Stimulated activated CD8-positive, alpha-beta memory T cell treated with anti-CD3 and anti-CD28 coated beads, Interleukin-4, amount 100 ng/mL, for 48 hours (primary cell): ENCODE measurements around the gene PTTG1IP2.

Source experiments
- DNase-seq: peaks from one replicate; pipeline ENCODE4 v3.0.0-alpha.2; 2020

The PTTG1IP2 gene

DNA sequence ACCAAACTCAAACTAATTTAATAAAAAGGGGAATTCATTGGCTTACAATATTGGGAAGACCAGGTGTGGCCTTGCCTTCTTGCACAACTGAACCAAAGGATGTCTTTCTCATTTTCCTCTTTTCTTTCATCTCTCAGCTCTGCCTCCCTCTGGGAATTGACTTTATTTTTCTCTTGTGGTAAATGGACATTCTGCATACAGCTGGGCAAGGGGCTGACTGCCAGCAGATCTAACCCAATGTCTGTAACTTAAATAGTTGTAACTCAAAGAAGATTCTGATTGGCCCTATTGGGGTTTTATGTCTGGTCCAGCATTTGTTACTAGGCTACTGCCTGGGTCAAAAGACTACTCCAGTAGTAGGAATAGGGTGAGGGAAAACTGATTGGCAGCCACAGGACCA is 15.3 kb downstream of the PTTG1IP2 start:
- DNase-seq = no peak

- DNase-seq = no peak
Observed at GRCh38 chr7:90485734-90486316, 16.4 kb downstream of the PTTG1IP2 start.

DNA sequence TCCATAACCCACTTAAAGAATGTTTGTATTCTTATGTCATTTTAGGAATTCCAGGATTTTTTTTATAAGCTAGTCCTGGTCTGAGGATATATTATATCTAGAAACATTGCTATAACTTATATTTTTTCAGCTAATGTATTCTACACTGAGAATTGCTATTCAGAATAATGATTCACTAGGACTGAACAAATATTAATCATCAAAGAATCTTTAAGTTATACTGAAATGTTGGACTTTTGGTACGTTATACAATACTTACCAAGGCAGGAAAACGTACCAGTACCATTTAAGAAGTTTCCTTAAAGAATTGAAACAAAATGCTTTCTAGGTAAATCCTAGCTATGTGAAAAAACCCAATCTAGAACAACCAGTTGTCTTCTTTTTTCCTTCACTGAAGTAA is 18.4 kb downstream of the PTTG1IP2 start:
- no peak for DNase-seq

- no peak for DNase-seq
Observed at GRCh38 chr7:90488220-90488619, 18.8 kb downstream of the PTTG1IP2 start.

- no peak for DNase-seq
Observed at GRCh38 chr7:90492250-90492649, 22.8 kb downstream of the PTTG1IP2 start.

- DNase-seq = no peak
Observed at GRCh38 chr7:90495241-90495640, 25.8 kb downstream of the PTTG1IP2 start.

GRCh38 chr7:90502539-90502938 is 33.1 kb downstream of the PTTG1IP2 start:
- DNase-seq = no peak

DNA sequence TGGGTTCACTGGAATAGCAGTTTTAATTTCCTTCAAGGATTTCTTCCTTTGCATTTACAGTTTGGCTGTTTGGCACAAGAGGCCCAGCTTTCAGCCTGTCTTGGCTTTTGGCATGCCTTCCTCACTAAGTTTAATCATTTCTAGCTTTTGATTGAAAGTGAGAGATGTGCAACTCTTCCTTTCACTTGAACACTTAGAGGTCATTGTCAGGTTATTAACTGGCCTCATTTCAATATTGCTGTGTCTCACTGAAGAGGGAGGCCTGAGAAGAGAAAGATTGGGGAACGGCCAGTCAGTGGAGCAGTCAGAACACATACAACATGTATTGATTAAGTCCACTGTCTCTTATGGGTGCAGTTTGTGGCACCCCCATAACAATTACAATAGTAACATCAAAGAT is 33.9 kb downstream of the PTTG1IP2 start:
- no peak for DNase-seq

- no peak for DNase-seq
Observed at GRCh38 chr7:90507692-90508091, 38.3 kb downstream of the PTTG1IP2 start.

DNA sequence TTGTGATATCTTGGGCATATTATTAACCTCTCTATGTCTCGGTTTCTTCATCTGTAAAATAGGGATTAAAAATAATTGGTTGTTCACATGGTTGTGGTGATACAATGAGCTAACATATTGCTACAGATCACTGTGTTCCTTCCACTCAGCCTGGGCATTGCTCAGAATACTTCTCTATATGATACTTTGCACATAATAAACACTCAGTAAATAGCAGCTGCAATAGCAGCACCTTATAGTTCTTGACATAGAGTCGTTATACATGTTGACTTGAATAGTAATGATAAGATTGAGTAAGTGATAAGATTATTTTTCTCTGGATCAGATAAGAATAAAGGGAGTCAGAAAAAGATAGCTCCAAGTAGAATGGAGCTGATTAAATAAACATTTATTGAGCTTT is 42.3 kb downstream of the PTTG1IP2 start:
- no peak for DNase-seq

GRCh38 chr7:90512821-90513254 is 43.4 kb downstream of the PTTG1IP2 start:
- no peak for DNase-seq

DNA sequence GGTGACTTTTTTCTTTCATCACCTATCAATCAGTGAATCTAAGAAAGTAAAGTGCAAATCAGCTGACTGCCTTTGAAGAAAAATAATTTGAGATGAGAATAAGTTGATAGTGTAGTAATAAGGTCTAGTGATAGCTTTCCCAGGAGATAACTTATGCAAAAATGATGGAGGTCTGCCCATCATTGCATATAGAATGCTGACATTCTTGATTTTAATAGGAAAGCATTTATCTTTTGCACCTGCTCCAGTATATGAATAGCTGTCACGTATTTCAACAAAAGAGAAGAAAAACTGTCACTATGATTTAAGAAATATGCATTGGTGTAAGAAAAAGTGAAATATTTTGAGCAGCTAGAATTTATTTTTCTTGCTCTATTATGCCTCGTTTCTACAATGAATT is 46.8 kb downstream of the PTTG1IP2 start:
- no peak for DNase-seq

DNA sequence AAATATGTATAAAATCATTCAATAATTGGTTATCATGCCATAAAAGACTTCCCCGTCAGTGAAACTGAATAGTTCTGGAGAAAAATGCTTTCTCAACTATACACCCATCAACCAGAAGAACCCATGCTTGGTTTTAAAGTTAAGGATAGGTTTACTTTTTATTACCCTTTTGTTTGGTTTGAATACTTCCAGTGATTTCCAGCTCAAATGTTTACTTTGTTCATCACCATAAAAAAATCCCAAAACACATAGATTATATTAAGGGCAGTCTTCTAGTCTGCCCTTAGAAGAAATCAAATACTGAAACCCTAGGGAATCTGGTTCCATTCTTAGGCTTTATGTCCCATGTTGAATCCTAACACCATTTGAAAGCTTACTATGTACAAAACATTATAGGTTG is 49.2 kb downstream of the PTTG1IP2 start:
- no peak for DNase-seq

DNA sequence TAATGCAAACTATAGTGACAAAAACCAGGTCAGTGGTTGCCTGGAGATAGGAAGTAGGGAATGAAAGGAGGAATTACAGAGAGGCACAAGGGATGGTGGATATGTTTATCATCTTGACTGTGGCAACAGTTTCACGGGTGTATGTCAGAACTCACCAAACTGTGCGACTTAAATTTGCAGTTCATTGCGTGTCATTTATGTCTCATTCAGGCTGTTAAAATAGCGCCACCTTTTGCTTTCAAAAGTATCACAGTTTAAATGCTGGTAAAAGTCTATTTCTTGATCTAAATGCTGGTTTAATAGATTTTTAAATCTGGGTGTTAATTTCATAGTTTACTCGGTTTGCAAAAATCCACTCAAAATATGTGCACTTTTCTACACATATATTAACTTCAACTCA is 51.0 kb downstream of the PTTG1IP2 start:
- no peak for DNase-seq

DNA sequence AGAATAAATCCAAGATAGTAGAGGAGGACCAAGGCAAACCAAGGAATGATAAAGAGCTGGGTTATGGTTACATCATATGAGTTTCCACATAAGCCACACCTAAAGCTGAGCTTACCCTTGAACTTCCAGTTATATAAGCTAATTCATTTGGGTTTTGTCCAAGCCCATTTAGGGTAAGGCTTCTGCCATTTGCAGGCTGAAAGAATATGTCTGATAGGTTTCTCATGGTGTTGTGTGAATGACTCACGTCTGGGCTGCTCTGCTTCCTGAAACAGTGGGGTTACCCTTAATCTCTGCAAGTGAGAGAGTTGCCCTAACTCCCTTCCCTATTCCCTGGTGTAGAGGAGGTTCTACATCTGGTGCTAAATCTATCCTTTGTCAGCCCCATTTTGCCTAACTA is 60.8 kb downstream of the PTTG1IP2 start:
- DNase-seq = no peak

DNA sequence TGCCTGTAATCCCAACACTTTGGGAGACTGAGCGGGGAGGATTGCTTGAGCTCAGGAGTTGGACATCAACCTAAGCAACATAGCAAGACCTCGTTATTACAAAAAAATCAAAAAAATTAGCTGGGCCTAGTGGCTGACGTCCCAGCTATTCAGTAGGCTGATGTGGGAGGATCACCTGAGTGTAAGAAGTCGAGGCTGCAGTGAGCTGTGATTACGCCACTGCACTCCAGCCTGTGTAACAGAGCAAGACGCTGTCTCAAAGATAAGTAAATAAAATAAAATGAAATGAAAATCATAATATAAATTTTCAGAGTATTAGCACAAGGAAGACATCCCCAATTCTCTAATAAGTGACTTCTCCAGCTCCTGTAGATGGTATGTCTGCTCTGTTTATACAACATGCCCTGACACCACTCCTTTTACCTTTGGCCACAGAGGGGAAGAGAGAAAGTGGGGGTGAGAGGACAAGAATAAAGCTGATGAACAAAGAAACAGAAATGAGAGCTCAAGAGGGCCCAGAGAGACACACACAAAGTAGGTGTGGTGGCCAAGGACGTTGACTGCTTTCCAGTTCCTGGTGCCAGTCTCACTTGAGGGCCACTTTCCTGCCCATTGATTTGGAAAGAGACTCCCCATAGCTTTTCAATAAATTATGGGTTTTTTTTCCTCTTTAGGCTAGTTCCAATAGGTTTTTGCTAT is 62.9 kb downstream of the PTTG1IP2 start:
- DNase-seq = no peak

GRCh38 chr7:90536449-90536848 is 67.0 kb downstream of the PTTG1IP2 start:
- DNase-seq = no peak

DNA sequence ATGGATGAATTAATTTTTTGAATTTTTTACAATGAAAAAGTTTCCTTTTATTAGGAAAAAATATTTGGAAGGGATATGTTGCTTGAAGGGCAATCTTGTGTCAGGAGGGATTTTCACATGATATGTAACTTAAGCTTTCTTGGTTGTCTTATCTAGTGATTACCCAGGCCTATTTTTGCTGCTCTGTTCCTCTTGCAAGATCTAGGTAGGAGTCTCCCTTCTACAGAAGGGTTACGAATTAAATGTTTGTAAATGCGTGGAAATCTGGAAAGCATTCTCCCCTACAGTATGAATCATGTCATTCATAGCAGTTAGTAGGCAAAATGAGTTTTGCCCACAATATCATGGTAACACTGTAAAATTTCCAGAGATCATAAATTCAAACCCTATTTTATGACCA is 69.0 kb downstream of the PTTG1IP2 start:
- no peak for DNase-seq

- DNase-seq = no peak
Observed at GRCh38 chr7:90540406-90540805, 71.0 kb downstream of the PTTG1IP2 start.

GRCh38 chr7:90551036-90551435 is 81.6 kb downstream of the PTTG1IP2 start:
- no peak for DNase-seq

- no peak for DNase-seq
Observed at GRCh38 chr7:90552521-90552920, 83.1 kb downstream of the PTTG1IP2 start.

GRCh38 chr7:90560730-90561129 is 91.3 kb downstream of the PTTG1IP2 start:
- DNase-seq = no peak
